Activated CD8-positive, alpha-beta memory T cell treated with anti-CD3 and anti-CD28 coated beads, Interleukin-2, amount 50 U/mL, for 1 hour (primary cell): ENCODE results near the gene RBFOX1.
"Not testable (repeated sequence)": the region's sequence is repeated elsewhere in the genome, so short reads cannot be mapped to it uniquely, and the experiment has no call there.

Experiments
- DNase-seq: peaks from one replicate; pipeline ENCODE4 v3.0.0-alpha.2; 2020; ENCODE audit errors: extremely low read depth

The RBFOX1 gene

GRCh38 chr16:7470344-7470743 lies 137.7 kb downstream of the RBFOX1 start:
- DNase-seq: no peak

- no peak for DNase-seq
Observed at GRCh38 chr16:7471268-7471667, 138.6 kb downstream of the RBFOX1 start.

GRCh38 chr16:7482032-7482431 lies 149.4 kb downstream of the RBFOX1 start:
- DNase-seq: no peak

GRCh38 chr16:7482596-7483290 lies 150.1 kb downstream of the RBFOX1 start:
- DNase-seq: no peak

GRCh38 chr16:7487574-7488323 lies 155.1 kb downstream of the RBFOX1 start:
- no peak for DNase-seq

GRCh38 chr16:7492122-7492521 lies 159.5 kb downstream of the RBFOX1 start:
- no peak for DNase-seq

- no peak for DNase-seq
Observed at GRCh38 chr16:7493133-7493532, 160.5 kb downstream of the RBFOX1 start.

GRCh38 chr16:7497691-7498090 lies 165.0 kb downstream of the RBFOX1 start:
- DNase-seq: no peak

- no peak for DNase-seq
Observed at GRCh38 chr16:7501868-7502267, 169.2 kb downstream of the RBFOX1 start.

- DNase-seq: not testable (repeated sequence)
Observed at GRCh38 chr16:7502591-7503157, 170.0 kb downstream of the RBFOX1 start.

- no peak for DNase-seq
Observed at GRCh38 chr16:7503666-7504065, 171.0 kb downstream of the RBFOX1 start.

- DNase-seq: no peak
Observed at GRCh38 chr16:7504844-7505243, 172.2 kb downstream of the RBFOX1 start.

- DNase-seq: no peak
Observed at GRCh38 chr16:7505495-7505894, 172.8 kb downstream of the RBFOX1 start.

GRCh38 chr16:7506363-7506762 lies 173.7 kb downstream of the RBFOX1 start:
- no peak for DNase-seq

- DNase-seq: no peak
Observed at GRCh38 chr16:7508656-7509055, 176.0 kb downstream of the RBFOX1 start.

- DNase-seq: no peak
Observed at GRCh38 chr16:7509963-7510601, 177.4 kb downstream of the RBFOX1 start.

GRCh38 chr16:7511549-7512260 lies 179.1 kb downstream of the RBFOX1 start:
- no peak for DNase-seq

GRCh38 chr16:7512503-7512902 lies 179.9 kb downstream of the RBFOX1 start:
- DNase-seq: no peak

- DNase-seq: no peak
Observed at GRCh38 chr16:7513429-7513828, 180.8 kb downstream of the RBFOX1 start.

- DNase-seq: no peak
Observed at GRCh38 chr16:7515543-7515942, 182.9 kb downstream of the RBFOX1 start.

- no peak for DNase-seq
Observed at GRCh38 chr16:7517496-7517895, 184.9 kb downstream of the RBFOX1 start.

GRCh38 chr16:7518158-7518557 lies 185.5 kb downstream of the RBFOX1 start:
- DNase-seq: no peak
